Neural crest cell (in vitro differentiated cells): ENCODE results near the gene DNHD1. TPM values are rescaled to one million over a fixed set of nuclear protein-coding genes. Genes with fewer than 3 reads are reported as not detected.

Experiments
- DNase-seq: peaks from one replicate; pipeline ENCODE4 v3.0.0; 2021; ENCODE audit warnings: low read depth, mixed read lengths, low spot score
- H3K27ac Mint-ChIP-seq: one replicate; pipeline ENCODE4 v1.8.0; 2021; ENCODE audit warnings: mild to moderate bottlenecking, mixed read lengths; ENCODE audit not compliant: unreplicated experiment
- H3K27me3 Mint-ChIP-seq: 2 replicates; pipeline ENCODE4 v1.8.0; 2021; ENCODE audit warnings: low read depth, mild to moderate bottlenecking, mixed read lengths
- H3K36me3 Mint-ChIP-seq: 2 replicates; pipeline ENCODE4 v1.8.0; 2021; ENCODE audit warnings: low read depth, mild to moderate bottlenecking, mixed read lengths
- H3K4me1 Mint-ChIP-seq: 2 replicates; pipeline ENCODE4 v1.8.0; 2021; ENCODE audit warnings: mixed read lengths
- H3K4me3 Mint-ChIP-seq: one replicate; pipeline ENCODE4 v1.8.0; 2021; ENCODE audit warnings: mild to moderate bottlenecking, mixed read lengths
- H3K9me3 Mint-ChIP-seq: 2 replicates; pipeline ENCODE4 v1.8.0; 2021; ENCODE audit warnings: mixed read lengths
- CTCF ChIP-seq: fragments of 200-600 bp; sonication (generic); conservative IDR thresholded peaks from 2 replicates; pipeline ENCODE4 v1.5.0; 2021; ENCODE audit warnings: antibody characterized with exemption, mild to moderate bottlenecking
- total RNA-seq: library from RNA; stranded (reverse); gene quantifications from 2 replicates; pipeline ENCODE4 v1.2.1, GENCODE V29; 2021

Gene DNHD1
- total RNA-seq, 1 donor from 2014 or later, result 10.2 TPM

DNA sequence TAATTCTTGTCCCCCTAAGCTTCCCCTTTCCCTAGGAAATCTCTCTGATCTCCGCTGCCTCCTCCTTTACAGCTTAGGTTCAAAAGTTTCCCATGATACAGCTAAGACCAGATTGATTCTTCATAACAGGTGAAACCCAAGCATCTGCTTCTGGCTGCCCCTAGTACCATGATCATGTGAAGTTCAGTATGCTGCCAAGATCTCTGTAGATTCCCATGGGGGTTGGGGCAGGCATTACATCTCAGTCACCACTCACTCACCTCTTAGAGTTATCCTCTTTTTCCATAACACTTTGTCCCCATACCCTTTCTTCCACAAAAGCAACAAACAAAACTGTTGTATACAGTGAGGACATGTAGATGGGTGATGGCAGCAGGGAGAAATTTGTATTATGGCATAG, 62.3 kb downstream of the DNHD1 start:
- peaks cover 2% of the 10 kb centered on the region for H3K36me3 Mint-ChIP-seq
- H3K4me3 Mint-ChIP-seq, result no peak overlapping the region
- no peaks in the 10 kb centered on the region for H3K9me3 Mint-ChIP-seq
- H3K27me3 Mint-ChIP-seq, result no peaks in the 10 kb centered on the region
- no peak overlapping the region for H3K27ac Mint-ChIP-seq
- no peak for TF ChIP-seq CTCF
- H3K4me1 Mint-ChIP-seq, result peaks cover 7% of the 10 kb centered on the region
- DNase-seq, result no peak

GRCh38 chr11:6561288-6561687, 64.2 kb downstream of the DNHD1 start:
- H3K9me3 Mint-ChIP-seq, result no peaks in the 10 kb centered on the region
- no peak for DNase-seq
- H3K27me3 Mint-ChIP-seq, result no peaks in the 10 kb centered on the region
- no peak overlapping the region for H3K4me3 Mint-ChIP-seq
- no peak for TF ChIP-seq CTCF
- peaks cover 2% of the 10 kb centered on the region for H3K36me3 Mint-ChIP-seq
- H3K27ac Mint-ChIP-seq, result no peak overlapping the region
- no peaks in the 10 kb centered on the region for H3K4me1 Mint-ChIP-seq

DNA sequence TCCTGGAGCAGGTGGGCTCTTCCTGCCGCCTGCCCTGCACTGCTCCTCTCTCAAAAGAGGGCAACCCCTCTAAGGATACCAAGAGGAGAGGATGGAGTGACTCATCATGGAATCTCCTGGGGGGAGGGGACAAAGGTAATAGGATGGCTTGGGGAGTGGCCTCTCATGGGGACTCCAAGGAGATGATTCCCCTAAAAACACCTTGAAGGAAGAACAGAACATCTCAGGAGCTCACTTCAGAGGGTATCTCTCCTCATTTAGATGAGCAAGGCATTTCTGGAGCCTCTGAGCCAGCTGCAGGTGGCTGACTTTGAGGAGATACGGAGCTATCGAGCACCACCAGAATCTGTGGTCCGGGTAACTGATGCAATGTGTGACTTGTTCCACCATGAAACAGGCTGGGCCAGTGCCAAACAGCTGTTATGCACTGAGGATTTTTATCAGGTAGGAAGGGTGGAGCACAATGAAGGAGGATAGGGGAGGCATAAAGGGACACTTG, 66.1 kb downstream of the DNHD1 start:
- Mint-ChIP-seq H3K4me1 (no peaks in the 10 kb centered on the region), H3K9me3 (no peaks in the 10 kb centered on the region), H3K4me3 (no peak overlapping the region), H3K27ac (no peak overlapping the region), H3K27me3 (no peaks in the 10 kb centered on the region), H3K36me3 (no peaks in the 10 kb centered on the region)
- TF ChIP-seq CTCF, result no peak
- no peak for DNase-seq

- no peak for TF ChIP-seq CTCF
- H3K27ac Mint-ChIP-seq, result no peak overlapping the region
- no peaks in the 10 kb centered on the region for H3K36me3 Mint-ChIP-seq
- no peaks in the 10 kb centered on the region for H3K27me3 Mint-ChIP-seq
- no peak for DNase-seq
- H3K4me3 Mint-ChIP-seq, result no peak overlapping the region
- no peaks in the 10 kb centered on the region for H3K4me1 Mint-ChIP-seq
- H3K9me3 Mint-ChIP-seq, result no peaks in the 10 kb centered on the region
Measured at GRCh38 chr11:6563667-6564066, 66.6 kb downstream of the DNHD1 start.

- peaks cover 6% of the 10 kb centered on the region for H3K36me3 Mint-ChIP-seq
- DNase-seq, result no peak
- TF ChIP-seq CTCF, result no peak
- H3K4me3 Mint-ChIP-seq, result no peak overlapping the region
- H3K9me3 Mint-ChIP-seq, result no peaks in the 10 kb centered on the region
- H3K4me1 Mint-ChIP-seq, result no peaks in the 10 kb centered on the region
- no peaks in the 10 kb centered on the region for H3K27me3 Mint-ChIP-seq
- H3K27ac Mint-ChIP-seq, result no peak overlapping the region
Measured at GRCh38 chr11:6565325-6565724, 68.2 kb downstream of the DNHD1 start.
